Keratinocyte (primary cell): Measurements from ENCODE around the gene CATSPER1. TPM values are rescaled to one million over a fixed set of nuclear protein-coding genes. Genes with fewer than 3 reads are reported as not detected.

ENCODE experiments used
- DNase-seq: peaks from one replicate; pipeline ENCODE4 v3.0.0-alpha.2; 2011; ENCODE audit warnings: low read depth, missing footprints, low spot score
- FAIRE-seq: peaks from 2 replicates; lab custom pipeline; 2011; peaks lifted over from hg19 to GRCh38; lab: Jason Lieb, UNC
- H2AFZ ChIP-seq: 2 replicates; pipeline ENCODE4 v1.6.0; 2012; ENCODE audit warnings: low read length, control low read depth, inconsistent platforms; ENCODE audit not compliant: control insufficient read depth
- H3K27ac ChIP-seq: 2 replicates; pipeline ENCODE4 v1.5.1; 2011; ENCODE audit warnings: low read length; ENCODE audit not compliant: control insufficient read depth, insufficient read depth
- H3K27me3 ChIP-seq: 3 replicates; pipeline ENCODE4 v1.6.0; 2011; ENCODE audit warnings: low read length; ENCODE audit not compliant: control insufficient read depth, insufficient read depth; ENCODE audit errors: extremely low read depth
- H3K36me3 ChIP-seq, 2 experiments: 2 replicates in 1 of 2; 3 replicates in 1 of 2; pipeline ENCODE4 v1.5.1; 2011; ENCODE audit warnings: low read length in 2 of 2, mild to moderate bottlenecking in 1 of 2; ENCODE audit not compliant: control insufficient read depth in 2 of 2, insufficient read depth in 2 of 2; ENCODE audit errors: extremely low read depth in 1 of 2
- H3K4me1 ChIP-seq: 3 replicates; pipeline ENCODE4 v1.5.1; 2011; ENCODE audit warnings: low read length; ENCODE audit not compliant: control insufficient read depth, insufficient read depth; ENCODE audit errors: extremely low read depth
- H3K4me2 ChIP-seq: 3 replicates; pipeline ENCODE4 v1.6.0; 2011; ENCODE audit warnings: low read depth, low read length; ENCODE audit not compliant: control insufficient read depth, insufficient read depth; ENCODE audit errors: extremely low read depth
- H3K4me3 ChIP-seq, 3 experiments: fragments of 200-600 bp in 1 of 3; sonication (generic) in 1 of 3; 2 replicates in 2 of 3; 3 replicates in 1 of 3; pipeline ENCODE4 v1.5.1; 2011 to 2016; ENCODE audit warnings: low read length in 3 of 3, mild to moderate bottlenecking in 3 of 3, control low read depth in 2 of 3, inconsistent platforms in 1 of 3, low read depth in 1 of 3, mixed read lengths in 1 of 3, mixed run types in 1 of 3, moderate library complexity in 1 of 3; ENCODE audit not compliant: control insufficient read depth in 2 of 3, insufficient read depth in 2 of 3; ENCODE audit errors: extremely low read depth in 1 of 3
- H3K79me2 ChIP-seq: 2 replicates; pipeline ENCODE4 v1.6.0; 2012; ENCODE audit warnings: low read length; ENCODE audit not compliant: control insufficient read depth, insufficient read depth
- H3K9ac ChIP-seq: 3 replicates; pipeline ENCODE4 v1.6.0; 2011; ENCODE audit warnings: low read length; ENCODE audit not compliant: control insufficient read depth, insufficient read depth; ENCODE audit errors: extremely low read depth
- H3K9me1 ChIP-seq: 3 replicates; pipeline ENCODE4 v1.6.0; 2011; ENCODE audit warnings: low read length; ENCODE audit not compliant: control insufficient read depth, insufficient read depth; ENCODE audit errors: extremely low read depth
- H3K9me3 ChIP-seq: 2 replicates; pipeline ENCODE4 v1.5.1; 2012; ENCODE audit warnings: low read depth, low read length; ENCODE audit not compliant: control insufficient read depth
- H4K20me1 ChIP-seq: 3 replicates; pipeline ENCODE4 v1.6.0; 2011; ENCODE audit warnings: low read length; ENCODE audit not compliant: control insufficient read depth, insufficient read depth; ENCODE audit errors: extremely low read depth
- CTCF ChIP-seq, 3 experiments: IDR thresholded peaks in 1 of 3; conservative IDR thresholded peaks in 1 of 3; optimal IDR thresholded peaks in 1 of 3; 2 replicates in 2 of 3; 3 replicates in 1 of 3; pipeline versions ENCODE3 to v1.5.1; 2011; ENCODE audit warnings: low read length in 3 of 3, mild to moderate bottlenecking in 3 of 3, moderate library complexity in 2 of 3, control low read depth in 1 of 3, inconsistent platforms in 1 of 3; ENCODE audit not compliant: insufficient read depth in 2 of 3; ENCODE audit errors: extremely low read depth in 1 of 3
- EZH2 ChIP-seq: IDR thresholded peaks from one replicate; pipeline ENCODE4 v1.6.1; 2012; ENCODE audit warnings: inconsistent platforms, mild to moderate bottlenecking, low read length, moderate library complexity
- dilution Hi-C: fragments of 300-500 bp; cut with MboI; formaldehyde crosslinking; loops from one replicate; pipeline ENCODE4 v1.7.0; 2020; ENCODE audit warnings: low sequenced_read_pairs; ENCODE audit not compliant: extremely low pct_ligation_motif_present
- polyA plus RNA-seq, 5 experiments: library from polyadenylated mRNA; depleted of rRNA in 3 of 5; stranded (reverse) in 3 of 5; stranded (forward) in 1 of 5; unstranded in 1 of 5; fragments of >200 nt; gene quantifications; 1 replicate in 1 of 5; 2 replicates in 3 of 5; 3 replicates in 1 of 5; pipeline versions ENCODE4 v1.2.1 to v1.2.3, GENCODE V29; 2011 to 2012; ENCODE audit warnings: missing spikeins in 2 of 5, low read depth in 1 of 5, low replicate concordance in 1 of 5

The CATSPER1 gene
- polyA plus RNA-seq, 1 donor (not counting 4 experiments of a cell fraction or from before 2014, with no cell fraction given) = not detected

GRCh38 chr11:66051766-66052663 lies 25.7 kb upstream of the CATSPER1 start, which contains the start of gene SF3B2:
Gene SF3B2, plus strand, starts transcription at chr11:66052364. Its CDS starts 21 bp downstream, at chr11:66052385.
- Histone ChIP-seq H3K27me3 (peaks cover 4% of the 10 kb centered on the region), H3K9me1 (no peaks in the 10 kb centered on the region), H3K9me3 (no peaks in the 10 kb centered on the region), H2AFZ (peak within 1 kb of the TSS; percentile 93), H3K4me3 (peak within 1 kb of the TSS; percentile 66 to 98 (median 94)), H3K4me1 (peaks cover 17% of the 10 kb centered on the region), H3K79me2 (peaks cover 35% of the 10 kb centered on the region), H4K20me1 (no peaks in the 10 kb centered on the region), H3K27ac (peak within 1 kb of the TSS; percentile 85), H3K36me3 (peaks cover 12 to 22% of the 10 kb centered on the region in 2 experiments), H3K9ac (peak within 1 kb of the TSS; percentile 94), H3K4me2 (peak within 1 kb of the TSS; percentile 90)
- FAIRE-seq (no peak), DNase-seq (peak; percentile 92)
- dilution Hi-C loops = no loop called here
- TF ChIP-seq EZH2 = no peak
- no peak for TF ChIP-seq CTCF (optimal IDR thresholded peaks at IDR 0.05 in 1 of 3, IDR thresholded peaks at IDR 0.05 in 1 of 3, conservative IDR thresholded peaks at IDR 0.05 in 1 of 3; ENCODE audit: extremely low read depth in 1 of 3, insufficient read depth in 2 of 3, low read length in 3 of 3)

- Histone ChIP-seq H3K9me1 (no peaks in the 10 kb centered on the region), H3K27me3 (peaks cover 4% of the 10 kb centered on the region), H3K9ac (peak overlapping the region; percentile 94), H3K4me2 (peak overlapping the region; percentile 90), H3K36me3 (peaks cover 8 to 15% of the 10 kb centered on the region in 2 experiments), H3K27ac (peak overlapping the region; percentile 85), H4K20me1 (no peaks in the 10 kb centered on the region), H3K79me2 (peaks cover 31% of the 10 kb centered on the region), H2AFZ (peak overlapping the region; percentile 78), H3K4me3 (peak overlapping the region; percentile 66 to 94 (median 77)), H3K9me3 (no peaks in the 10 kb centered on the region), H3K4me1 (peaks cover 17% of the 10 kb centered on the region)
- DNase-seq (no peak), FAIRE-seq (no peak)
- TF ChIP-seq CTCF (optimal IDR thresholded peaks at IDR 0.05 in 1 of 3, IDR thresholded peaks at IDR 0.05 in 1 of 3, conservative IDR thresholded peaks at IDR 0.05 in 1 of 3; ENCODE audit: extremely low read depth in 1 of 3, insufficient read depth in 2 of 3, low read length in 3 of 3) (no peak), EZH2 (no peak)
- dilution Hi-C loops = no loop called here
Measured at GRCh38 chr11:66051371-66051765, 25.1 kb upstream of the CATSPER1 start.
